OCI-M1 (cell line): ENCODE results near the gene TMEM154.

ENCODE experiments used
- DNase-seq: peaks from one replicate; lab custom pipeline; 2025; lab: John Stamatoyannopoulos, UW

The TMEM154 gene

GRCh38 chr4:152693871-152694270, 14.1 kb upstream of the TMEM154 start:
- DNase-seq = no peak

GRCh38 chr4:152691761-152692160, 12.0 kb upstream of the TMEM154 start:
- peak; percentile 39 for DNase-seq

- DNase-seq = no peak
These were observed 11.2 kb upstream of the TMEM154 start for GRCh38 chr4:152690706-152691651.

GRCh38 chr4:152689615-152690501, 10.1 kb upstream of the TMEM154 start:
- DNase-seq = no peak

- DNase-seq = no peak
These were observed 8.3 kb upstream of the TMEM154 start for GRCh38 chr4:152687974-152688599.

- DNase-seq = no peak
These were observed 6.7 kb upstream of the TMEM154 start for GRCh38 chr4:152686452-152687013.

- no peak for DNase-seq
These were observed 4.8 kb upstream of the TMEM154 start for GRCh38 chr4:152684587-152684986.

GRCh38 chr4:152684007-152684406, 4.2 kb upstream of the TMEM154 start:
- no peak for DNase-seq

GRCh38 chr4:152682143-152682941, 2.5 kb upstream of the TMEM154 start:
- no peak for DNase-seq

GRCh38 chr4:152680988-152681603, 1.3 kb upstream of the TMEM154 start:
- no peak for DNase-seq

- no peak for DNase-seq
These were observed 956 bp downstream of the TMEM154 start for GRCh38 chr4:152678841-152679240.

- peak; percentile 39 for DNase-seq
These were observed 2.7 kb downstream of the TMEM154 start for GRCh38 chr4:152677117-152677516.

- no peak for DNase-seq
These were observed 3.5 kb downstream of the TMEM154 start for GRCh38 chr4:152676052-152676854.

- no peak for DNase-seq
These were observed 5.4 kb downstream of the TMEM154 start for GRCh38 chr4:152674359-152674758.

- no peak for DNase-seq
These were observed 6.3 kb downstream of the TMEM154 start for GRCh38 chr4:152673489-152673888.

- DNase-seq = no peak
These were observed 7.3 kb downstream of the TMEM154 start for GRCh38 chr4:152672206-152673092.

GRCh38 chr4:152668338-152668964, 11.3 kb downstream of the TMEM154 start:
- no peak for DNase-seq

- peak; percentile 41 for DNase-seq
These were observed 12.0 kb downstream of the TMEM154 start for GRCh38 chr4:152667781-152668180.
